Kidney epithelial cell (primary cell): ENCODE data around the gene MAD1L1. TPM values are rescaled to one million over a fixed set of nuclear protein-coding genes. Genes with fewer than 3 reads are reported as not detected.

Experiments
- DNase-seq: peaks from one replicate; pipeline ENCODE4 v3.0.0-alpha.2; 2010; ENCODE audit warnings: low read depth
- H3K27me3 ChIP-seq: 2 replicates; pipeline ENCODE4 v1.6.0; 2011; ENCODE audit warnings: low read length; ENCODE audit not compliant: control insufficient read depth, insufficient read depth
- H3K36me3 ChIP-seq: 2 replicates; pipeline ENCODE4 v1.5.1; 2011; ENCODE audit warnings: low read length; ENCODE audit not compliant: control insufficient read depth, insufficient read depth
- H3K4me3 ChIP-seq: 2 replicates; pipeline ENCODE4 v1.5.1; 2011; ENCODE audit warnings: low read depth, mild to moderate bottlenecking, control low read depth, low read length
- total RNA-seq: library from RNA; depleted of rRNA; stranded (reverse); fragments of >200 nt; gene quantifications from 2 replicates; pipeline ENCODE4 v1.2.3, GENCODE V29; 2015
- TF ChIP-seq, protein P1 (sequence below): IDR thresholded peaks from 2 replicates; pipeline ENCODE4 v1.5.1; 2011; ENCODE audit warnings: mild to moderate bottlenecking, moderate library complexity, low read length, control low read depth, inconsistent platforms; ENCODE audit not compliant: insufficient read depth, poor library complexity, severe bottlenecking

MAD1L1 gene
- total RNA-seq, 1 donor from 2014 or later = 61.2 TPM

DNA sequence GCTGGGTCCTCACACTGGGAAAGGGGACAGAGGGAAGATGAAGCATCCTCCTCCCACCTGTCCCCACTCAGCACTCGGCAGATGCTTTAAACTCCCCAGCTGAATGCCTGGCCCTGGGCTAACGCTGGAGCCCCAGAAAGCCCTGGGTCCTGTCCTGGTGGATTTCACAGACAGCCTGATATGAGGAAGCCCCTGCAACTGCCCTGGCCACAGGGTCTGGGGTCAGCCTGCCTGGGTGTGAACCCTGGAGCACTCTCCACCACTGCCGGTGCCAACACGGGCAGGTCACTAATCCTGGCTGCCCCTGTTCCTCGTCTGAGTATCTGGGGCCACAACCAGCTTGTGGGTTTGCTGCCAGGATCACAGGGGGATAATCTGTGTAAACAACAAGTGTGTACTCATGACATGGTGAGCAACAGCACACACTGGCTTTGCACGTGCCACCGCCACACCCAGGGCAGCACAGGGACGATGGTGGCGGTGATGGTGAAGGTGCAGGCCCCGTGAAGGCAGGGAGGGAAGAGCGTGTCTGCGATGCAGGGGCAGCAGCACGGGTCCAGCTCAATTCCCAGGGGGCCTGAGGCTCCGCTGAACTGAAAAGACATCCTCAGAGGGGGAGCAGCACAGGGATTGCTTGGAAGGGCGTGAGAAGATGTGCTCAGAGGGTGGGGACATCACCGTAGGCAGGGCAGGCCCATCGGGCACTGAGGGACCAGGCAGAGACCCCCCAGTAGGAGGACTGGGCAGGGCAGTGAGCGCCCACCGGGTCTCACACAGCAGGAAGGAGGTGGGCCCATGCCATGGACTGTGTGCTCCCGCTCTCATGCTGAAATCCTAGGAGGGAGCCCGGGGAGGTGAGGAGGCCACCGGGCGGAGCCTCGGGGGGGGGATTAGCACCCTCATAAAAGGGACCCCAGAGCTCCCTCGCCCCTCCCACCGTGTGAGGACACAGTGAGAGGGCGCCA lies 238.7 kb downstream of the MAD1L1 start:
- TF ChIP-seq, protein P1, sequence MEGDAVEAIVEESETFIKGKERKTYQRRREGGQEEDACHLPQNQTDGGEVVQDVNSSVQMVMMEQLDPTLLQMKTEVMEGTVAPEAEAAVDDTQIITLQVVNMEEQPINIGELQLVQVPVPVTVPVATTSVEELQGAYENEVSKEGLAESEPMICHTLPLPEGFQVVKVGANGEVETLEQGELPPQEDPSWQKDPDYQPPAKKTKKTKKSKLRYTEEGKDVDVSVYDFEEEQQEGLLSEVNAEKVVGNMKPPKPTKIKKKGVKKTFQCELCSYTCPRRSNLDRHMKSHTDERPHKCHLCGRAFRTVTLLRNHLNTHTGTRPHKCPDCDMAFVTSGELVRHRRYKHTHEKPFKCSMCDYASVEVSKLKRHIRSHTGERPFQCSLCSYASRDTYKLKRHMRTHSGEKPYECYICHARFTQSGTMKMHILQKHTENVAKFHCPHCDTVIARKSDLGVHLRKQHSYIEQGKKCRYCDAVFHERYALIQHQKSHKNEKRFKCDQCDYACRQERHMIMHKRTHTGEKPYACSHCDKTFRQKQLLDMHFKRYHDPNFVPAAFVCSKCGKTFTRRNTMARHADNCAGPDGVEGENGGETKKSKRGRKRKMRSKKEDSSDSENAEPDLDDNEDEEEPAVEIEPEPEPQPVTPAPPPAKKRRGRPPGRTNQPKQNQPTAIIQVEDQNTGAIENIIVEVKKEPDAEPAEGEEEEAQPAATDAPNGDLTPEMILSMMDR = no peak
- H3K36me3 ChIP-seq = no peaks in the 10 kb centered on the region

DNA sequence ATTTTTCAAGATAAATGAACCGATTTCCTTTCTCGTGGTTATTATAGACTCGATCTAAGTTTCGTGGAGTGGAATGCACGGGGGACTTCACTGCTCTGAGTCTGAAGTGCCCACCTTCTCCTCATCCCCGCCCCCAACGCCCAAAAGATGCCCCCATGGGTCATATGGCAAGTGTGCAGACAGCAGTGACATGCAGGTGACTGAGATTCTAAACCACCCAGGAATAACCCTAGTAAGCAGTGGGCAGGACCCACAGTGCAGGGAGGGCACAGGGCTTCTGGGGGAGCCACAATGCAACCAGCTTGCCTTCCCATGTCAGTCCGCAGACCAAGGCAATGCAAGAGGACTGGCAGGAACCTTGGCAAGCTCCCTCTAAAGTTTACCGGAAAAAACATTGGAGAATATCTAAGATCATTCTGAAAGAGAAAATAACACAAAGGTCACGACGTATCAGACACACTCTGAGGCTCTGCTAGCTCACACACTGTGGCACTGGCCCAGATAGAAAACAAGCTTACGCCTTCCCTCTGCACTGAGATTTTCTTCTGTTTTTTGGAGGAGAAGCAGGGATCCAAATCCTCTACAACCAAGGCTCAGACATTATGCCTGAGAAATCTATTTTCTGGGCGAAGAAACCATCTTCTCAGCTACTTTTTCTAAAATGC lies 239.6 kb downstream of the MAD1L1 start:
- no peak overlapping the region for H3K4me3 ChIP-seq
- no peaks in the 10 kb centered on the region for H3K36me3 ChIP-seq
- no peaks in the 10 kb centered on the region for H3K27me3 ChIP-seq
- no peak for DNase-seq
- TF ChIP-seq, protein P1 = no peak

More for the DNA sequence above, 238.7 kb downstream of the MAD1L1 start:
- DNase-seq = no peak
- H3K4me3 ChIP-seq = no peak overlapping the region
- H3K27me3 ChIP-seq = no peaks in the 10 kb centered on the region

DNA sequence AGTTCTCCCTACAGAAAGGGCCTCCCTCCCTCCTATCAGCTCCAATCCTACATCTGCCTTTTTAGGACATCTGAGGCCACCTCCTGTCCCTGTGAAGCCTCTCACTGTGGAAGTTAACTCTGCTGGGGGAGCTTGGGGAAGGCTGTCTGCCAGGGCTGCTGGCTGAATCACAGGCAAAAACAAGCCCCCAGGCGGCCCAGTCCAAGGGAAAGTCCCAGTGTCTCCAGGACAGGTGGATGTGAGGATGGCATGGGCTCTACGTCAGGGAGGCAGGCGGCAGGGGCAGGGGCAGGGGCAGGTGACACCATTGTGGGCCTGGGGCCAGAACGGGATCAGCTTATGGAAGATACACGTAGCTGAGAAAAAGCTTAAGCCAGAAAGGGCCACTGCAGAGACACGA lies 240.2 kb downstream of the MAD1L1 start:
- no peak overlapping the region for H3K4me3 ChIP-seq
- no peaks in the 10 kb centered on the region for H3K36me3 ChIP-seq
- TF ChIP-seq, protein P1 = no peak
- H3K27me3 ChIP-seq = no peaks in the 10 kb centered on the region
- DNase-seq = no peak

DNA sequence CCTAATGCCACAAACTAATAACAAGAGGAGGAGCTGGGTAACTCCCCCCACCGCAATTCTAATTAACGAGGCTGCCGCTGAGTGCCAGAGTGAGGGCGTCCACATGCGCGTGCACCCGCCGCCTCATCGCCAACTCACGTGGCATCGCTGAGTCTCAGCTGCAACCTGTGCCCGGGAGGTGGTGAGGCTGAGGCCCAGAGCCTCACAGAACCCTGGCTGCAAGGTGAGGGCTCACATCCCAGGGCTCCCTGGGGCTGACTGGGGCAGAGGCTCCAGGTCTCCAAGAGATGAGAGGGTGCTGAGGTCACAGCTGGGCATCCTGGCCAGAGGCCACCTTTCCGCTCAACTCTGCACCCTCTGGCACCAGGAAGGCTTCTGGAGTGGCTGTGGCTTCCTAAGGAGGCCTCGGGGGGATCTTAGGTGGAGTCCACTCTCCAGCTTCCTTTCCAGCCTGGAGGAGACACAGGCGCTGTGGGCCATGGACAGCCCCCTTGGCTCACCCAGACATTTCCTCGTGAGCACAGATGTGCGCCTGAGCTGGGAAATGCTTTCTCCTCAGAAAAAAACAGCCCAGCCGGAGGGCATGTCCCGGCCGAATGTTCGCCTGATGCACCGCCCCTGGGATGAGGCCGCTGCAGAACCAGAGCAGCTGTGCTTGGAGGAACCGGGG lies 242.6 kb downstream of the MAD1L1 start:
- TF ChIP-seq, protein P1 = no peak
- Histone ChIP-seq H3K36me3 (no peaks in the 10 kb centered on the region), H3K27me3 (no peaks in the 10 kb centered on the region), H3K4me3 (no peak overlapping the region)
- no peak for DNase-seq

DNA sequence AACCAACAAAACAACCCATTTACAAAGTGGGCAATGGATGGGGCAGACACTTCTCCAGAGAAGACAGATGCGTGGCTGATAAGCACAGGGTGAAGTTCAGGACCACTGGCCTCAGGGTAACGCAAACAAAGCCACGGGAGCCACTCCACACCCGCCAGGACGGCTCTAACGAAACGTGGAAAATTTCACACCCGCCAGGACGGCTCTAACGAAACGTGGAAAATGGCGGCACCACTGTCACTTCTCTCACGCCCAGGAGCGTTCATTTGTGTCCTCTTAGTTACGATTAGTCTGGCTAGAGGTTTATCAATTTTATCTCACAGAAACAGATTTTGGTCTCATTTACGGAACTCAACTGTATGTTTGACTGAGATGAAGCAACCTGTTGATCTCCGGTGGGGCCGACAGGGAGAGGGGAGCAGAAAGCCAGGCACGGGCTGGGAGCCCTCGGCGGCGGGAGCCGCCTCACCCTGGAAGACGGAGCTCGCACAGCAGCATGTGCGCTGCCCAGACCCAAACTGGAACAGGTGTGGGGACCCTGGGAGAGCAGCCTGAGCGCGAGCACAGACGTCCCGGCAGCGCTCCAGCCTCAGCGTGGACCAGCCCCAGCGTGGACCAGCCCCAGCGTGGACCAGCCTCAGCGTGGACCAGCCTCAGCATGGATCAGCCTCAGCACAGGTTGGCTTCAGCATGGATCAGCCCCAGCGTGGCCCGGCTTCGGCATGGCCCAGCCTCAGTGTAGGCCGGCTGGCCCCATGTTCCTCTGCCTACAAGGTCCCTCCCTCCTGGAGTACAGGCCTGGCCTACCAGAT lies 243.5 kb downstream of the MAD1L1 start:
- DNase-seq = no peak
- Histone ChIP-seq H3K36me3 (no peaks in the 10 kb centered on the region), H3K4me3 (no peak overlapping the region), H3K27me3 (no peaks in the 10 kb centered on the region)
- TF ChIP-seq, protein P1 = no peak
